Ishikawa (cell line): ENCODE measurements around the gene KNDC1.

Source experiments
- EP300 ChIP-seq: IDR thresholded peaks from 2 replicates; pipeline ENCODE4 v1.6.1; 2012; ENCODE audit warnings: borderline replicate concordance
- RAD21 ChIP-seq: IDR thresholded peaks from 2 replicates; pipeline ENCODE4 v1.6.1; 2012; ENCODE audit warnings: low read depth
- TAF1 ChIP-seq: IDR thresholded peaks from 2 replicates; pipeline ENCODE4 v1.6.1; 2012; ENCODE audit warnings: low read depth, mild to moderate bottlenecking
- TCF12 ChIP-seq: IDR thresholded peaks from 2 replicates; pipeline ENCODE4 v1.6.1; 2012; ENCODE audit warnings: low read depth
- YY1 ChIP-seq: IDR thresholded peaks from 2 replicates; pipeline ENCODE4 v1.6.1; 2012; ENCODE audit warnings: low read depth
- TF ChIP-seq, protein P1 (sequence below): IDR thresholded peaks from 2 replicates; pipeline ENCODE4 v1.6.1; 2012

DNA sequence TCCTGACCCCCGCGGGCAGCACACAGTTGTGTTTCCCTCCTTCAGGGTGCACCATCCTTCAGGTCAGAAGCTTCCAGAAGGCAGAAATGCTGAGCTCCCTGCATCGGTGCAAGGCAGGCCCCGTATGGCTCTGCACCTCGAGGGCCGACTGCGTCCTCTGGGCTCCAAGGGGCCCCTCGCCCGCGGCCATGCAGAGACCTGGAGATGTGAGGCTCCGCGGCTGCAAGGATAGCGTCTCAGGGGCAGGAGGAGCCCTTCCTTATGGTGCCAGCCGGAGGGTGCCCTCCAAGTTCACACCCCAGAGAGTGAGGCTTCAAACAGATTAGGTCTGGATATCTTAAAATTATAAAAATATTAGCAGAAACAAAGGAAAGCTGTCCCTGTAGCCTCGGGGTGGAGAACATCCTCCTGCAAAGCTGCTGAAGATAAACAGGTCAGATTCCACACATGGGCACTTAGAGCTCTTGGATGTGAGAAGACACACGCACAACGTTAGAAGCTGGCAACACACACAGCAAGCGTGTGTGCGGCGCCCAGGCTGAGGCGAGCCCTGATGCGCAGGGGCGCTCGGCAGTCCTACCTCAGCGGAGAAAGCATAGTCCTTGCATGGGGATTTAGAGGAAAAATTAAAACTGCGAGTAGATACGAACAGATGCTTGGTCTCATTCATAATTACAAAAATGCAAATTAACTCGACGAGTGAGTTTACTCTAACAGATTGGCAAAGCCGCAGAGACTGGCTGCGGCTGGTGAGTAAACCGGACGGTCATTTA, 20.4 kb downstream of the KNDC1 start:
- TF ChIP-seq, protein P1, sequence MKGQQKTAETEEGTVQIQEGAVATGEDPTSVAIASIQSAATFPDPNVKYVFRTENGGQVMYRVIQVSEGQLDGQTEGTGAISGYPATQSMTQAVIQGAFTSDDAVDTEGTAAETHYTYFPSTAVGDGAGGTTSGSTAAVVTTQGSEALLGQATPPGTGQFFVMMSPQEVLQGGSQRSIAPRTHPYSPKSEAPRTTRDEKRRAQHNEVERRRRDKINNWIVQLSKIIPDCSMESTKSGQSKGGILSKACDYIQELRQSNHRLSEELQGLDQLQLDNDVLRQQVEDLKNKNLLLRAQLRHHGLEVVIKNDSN = no peak
- TF ChIP-seq YY1 = no peak
- no peak for TF ChIP-seq EP300
- no peak for TF ChIP-seq TCF12
- TF ChIP-seq TAF1 = no peak
- TF ChIP-seq RAD21 = no peak
